NCI-H510A treated with DMSO at 0.1 percent for 48 hours (cell line): ENCODE results near the gene GTF3C4.
"Not testable (repeated sequence)": the region's sequence is repeated elsewhere in the genome, so short reads cannot be mapped to it uniquely, and the experiment has no call there.

Source experiments
- DNase-seq: peaks from one replicate; lab custom pipeline; 2025; lab: John Stamatoyannopoulos, UW

The GTF3C4 gene

DNA sequence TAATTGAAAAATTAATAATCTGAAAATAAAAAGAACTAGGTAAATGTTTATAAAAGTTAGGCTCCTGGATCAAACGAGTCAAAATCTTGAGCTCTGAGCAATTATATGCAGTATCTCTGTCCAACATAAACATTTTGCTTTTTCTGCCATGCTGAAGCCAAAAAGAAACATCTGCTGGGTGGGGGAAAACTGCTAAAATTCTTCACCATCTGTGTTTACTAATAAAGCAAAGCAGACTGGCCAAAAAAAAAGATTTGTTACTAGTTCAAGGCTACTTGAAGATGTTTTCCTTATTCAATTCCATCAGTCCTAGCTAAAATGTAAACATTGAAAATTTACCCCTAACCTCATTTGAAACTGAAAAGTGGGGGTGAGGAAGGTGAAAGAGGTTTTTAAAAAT is 29.7 kb downstream of the GTF3C4 start:
- no peak for DNase-seq

- no peak for DNase-seq
Measured at GRCh38 chr9:132702254-132702653, 32.0 kb downstream of the GTF3C4 start.

DNA sequence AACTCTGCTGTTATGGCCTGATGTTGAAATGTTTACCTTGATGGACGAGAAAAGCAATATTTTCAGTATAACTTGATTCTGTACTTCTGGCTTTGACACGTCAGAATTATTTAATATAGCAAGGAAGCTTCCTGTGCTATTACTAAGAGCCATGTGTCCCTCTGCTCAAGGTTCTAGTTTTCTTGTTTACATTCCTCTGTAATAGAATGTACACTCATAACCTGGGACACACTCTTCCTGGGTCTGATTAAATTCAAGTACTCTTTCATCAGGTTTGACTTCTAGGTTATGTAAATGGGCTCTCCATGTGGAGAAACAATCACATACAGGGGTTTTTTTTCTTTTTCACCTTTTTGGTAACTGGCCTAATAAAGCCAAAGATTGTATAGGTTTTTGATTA is 33.1 kb downstream of the GTF3C4 start:
- DNase-seq = no peak

DNA sequence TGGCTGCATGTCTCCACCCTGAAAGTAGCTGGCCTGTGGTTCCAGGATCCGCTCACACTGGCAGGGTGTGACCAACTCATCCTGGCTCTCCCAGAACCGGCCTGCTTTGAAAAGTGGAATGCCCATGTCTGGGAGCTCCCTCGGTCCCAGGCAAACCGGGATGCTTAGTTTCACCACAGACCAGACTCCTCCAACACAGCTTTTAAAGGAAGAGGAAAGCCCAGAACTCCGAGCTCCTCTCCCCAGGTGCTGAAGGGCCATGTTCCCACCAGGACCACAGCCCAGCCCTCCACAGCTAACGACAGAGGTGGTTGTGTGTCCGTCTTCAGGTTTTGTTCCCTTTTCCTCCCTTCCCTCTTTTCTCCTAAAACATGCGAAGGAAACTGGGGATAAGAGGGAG is 38.0 kb downstream of the GTF3C4 start:
- DNase-seq = no peak

DNA sequence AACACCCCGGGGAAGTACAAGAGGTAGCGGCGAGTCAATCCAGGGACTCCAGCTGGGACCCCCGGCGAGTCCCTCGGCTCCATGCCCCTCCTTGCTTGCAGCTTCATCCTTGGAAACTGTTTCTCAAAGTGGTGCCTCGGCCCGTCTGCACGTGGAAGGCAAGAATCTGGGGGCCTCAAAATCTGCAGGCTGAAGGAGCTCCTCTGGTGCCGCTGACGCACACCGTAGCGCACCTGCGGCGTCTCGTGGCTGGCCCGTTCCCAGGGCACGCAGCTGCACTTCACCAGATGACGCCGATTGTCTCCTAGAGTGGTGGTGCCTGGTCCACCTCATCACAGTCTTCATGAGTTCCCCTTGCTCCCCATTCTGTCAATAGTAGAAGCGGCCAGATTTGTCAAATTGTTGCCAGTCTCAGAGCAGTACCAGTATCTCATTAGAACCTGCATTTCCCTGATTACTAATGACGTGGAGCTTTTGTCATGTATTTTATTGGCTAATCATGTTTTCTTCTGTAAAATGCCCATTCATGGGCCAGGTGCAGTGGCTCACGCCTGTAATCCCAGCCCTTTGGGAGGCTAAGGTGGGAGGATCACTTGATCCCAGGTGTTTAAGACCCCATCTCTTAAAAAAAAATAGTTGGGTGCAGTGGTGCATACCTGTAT is 38.6 kb downstream of the GTF3C4 start:
- DNase-seq = no peak

DNA sequence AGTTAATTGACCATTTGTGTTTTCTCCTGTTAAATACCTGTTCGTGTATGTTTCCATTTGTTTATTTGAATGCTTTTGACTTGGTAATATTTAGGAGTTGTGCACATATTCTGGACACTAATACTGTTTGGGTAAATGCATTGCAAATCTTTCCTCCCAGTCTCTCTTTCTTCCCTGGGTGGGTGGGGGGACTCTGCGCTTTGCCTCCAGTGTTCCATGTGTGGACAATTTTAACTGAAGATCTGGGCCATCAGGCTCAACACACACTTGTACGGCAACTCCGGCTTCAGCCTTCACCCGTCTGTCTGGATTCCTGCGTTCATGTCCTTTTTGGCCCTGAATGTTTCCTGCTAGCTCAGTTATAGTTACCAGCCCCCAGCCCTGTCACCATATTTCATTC is 40.1 kb downstream of the GTF3C4 start:
- no peak for DNase-seq

GRCh38 chr9:132711152-132711551 is 40.9 kb downstream of the GTF3C4 start:
- not testable (repeated sequence) for DNase-seq

DNA sequence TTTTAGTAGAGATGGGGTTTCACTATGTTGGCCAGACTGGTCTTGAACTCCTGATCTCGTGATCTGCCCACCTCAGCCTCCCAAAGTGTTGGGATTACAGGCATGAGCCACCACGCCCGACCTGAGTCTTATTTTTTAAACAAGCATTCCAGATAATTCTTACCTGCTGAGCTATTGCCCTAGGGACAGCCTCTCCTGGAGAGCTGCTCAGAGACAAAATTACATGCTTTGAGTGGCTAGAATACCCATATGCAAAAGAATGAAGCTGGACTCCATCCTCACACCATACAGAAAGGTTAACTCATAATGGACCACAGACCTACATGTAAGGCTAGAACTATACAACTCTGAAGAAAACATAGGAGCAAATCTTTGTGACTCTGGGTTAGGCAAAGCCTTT is 41.6 kb downstream of the GTF3C4 start:
- DNase-seq = no peak

GRCh38 chr9:132712753-132713152 is 42.5 kb downstream of the GTF3C4 start:
- DNase-seq = no peak

GRCh38 chr9:132716007-132716406 is 45.7 kb downstream of the GTF3C4 start:
- no peak for DNase-seq

- no peak for DNase-seq
Measured at GRCh38 chr9:132717326-132717945, 47.2 kb downstream of the GTF3C4 start.

GRCh38 chr9:132718381-132718928 is 48.2 kb downstream of the GTF3C4 start:
- not testable (repeated sequence) for DNase-seq

DNA sequence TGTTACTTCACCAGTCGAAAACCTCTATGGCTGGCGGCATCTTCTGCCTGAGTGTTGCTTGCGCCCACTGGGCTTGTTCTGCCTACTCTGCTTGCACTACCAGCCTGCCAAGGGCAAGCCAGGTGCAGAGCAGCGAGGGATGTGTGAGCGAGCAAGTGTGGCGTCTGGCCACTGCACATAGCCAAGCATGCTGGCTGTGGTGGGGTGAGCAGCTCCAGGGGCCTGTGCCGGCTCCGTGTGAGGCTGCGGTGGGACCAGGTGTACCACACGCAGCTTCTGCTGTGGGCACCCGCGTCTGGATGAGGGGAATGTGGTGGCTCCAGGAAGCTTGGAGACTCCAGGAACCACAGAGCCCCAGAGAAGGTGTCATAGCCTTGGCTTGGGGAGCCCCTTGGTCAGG is 51.4 kb downstream of the GTF3C4 start:
- no peak for DNase-seq

DNA sequence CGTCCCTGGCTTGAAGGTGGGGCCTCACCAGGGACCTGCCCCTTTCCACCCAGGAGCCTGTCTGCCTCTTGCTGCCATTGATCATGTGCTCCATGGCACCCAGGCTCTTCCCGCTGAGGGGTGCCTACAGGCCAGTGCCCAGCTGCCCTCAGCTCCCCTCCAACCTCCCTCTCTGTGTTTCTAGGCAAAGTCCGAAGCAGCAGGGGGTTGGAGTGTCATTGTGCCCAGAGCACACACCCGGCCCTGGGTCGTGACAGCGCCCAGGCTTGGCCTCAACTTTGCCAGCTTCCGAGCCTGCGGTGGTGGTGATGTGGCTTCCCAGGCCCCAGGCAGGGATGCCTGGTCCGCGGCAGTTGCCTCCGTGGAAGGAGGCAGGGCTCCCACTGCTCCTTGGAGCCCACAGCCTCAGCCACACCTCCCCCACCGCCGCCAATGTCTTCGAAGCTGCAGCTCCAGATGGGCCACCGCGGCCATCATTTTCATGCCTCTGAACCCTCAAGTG is 52.4 kb downstream of the GTF3C4 start:
- no peak for DNase-seq

DNA sequence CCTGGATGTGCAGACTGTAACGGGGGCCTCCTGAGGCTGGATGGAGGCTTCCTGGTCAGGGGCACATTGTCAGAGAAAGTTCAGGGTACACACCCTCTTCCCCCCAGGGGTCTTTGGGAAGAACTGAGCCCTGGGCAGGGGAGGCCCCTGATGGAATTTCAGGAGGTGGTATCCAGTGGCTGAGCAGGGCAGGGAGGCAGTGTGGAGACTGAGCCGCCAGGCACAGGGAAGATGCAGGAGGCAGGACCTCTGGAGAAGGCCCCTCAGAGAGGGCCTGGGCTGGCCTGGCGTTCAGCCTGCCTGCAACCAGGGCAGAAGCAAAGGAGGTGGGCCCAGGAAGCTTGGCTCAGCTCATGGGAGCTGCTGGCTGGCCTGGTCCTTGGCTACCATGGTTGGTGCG is 53.5 kb downstream of the GTF3C4 start:
- DNase-seq = no peak

GRCh38 chr9:132725306-132725705 is 55.0 kb downstream of the GTF3C4 start:
- DNase-seq = no peak

DNA sequence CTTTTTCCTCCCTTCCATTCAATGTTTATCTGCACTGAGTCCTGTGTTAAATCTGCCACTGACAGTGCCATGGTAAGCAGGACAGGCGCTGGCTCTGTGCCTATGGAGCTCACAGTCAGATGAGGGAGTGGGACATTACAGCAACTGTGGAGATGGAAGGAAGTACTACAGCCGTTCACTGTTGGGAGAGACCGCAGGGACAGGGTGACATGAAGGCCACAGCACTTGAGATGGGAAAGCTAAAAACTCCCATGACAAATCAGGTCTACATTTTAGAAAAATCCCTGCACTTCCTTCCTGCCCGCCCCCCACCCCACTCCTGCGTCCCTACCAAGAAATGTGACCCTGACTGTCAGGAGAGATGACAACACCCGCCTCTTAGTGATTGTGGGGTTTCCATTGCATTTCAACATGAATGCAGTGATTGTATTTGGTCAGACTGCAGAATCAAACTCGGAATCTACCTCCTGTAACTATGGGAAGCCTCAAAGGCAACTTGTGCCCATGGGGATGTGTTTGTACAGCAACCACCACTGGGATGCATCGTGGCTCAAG is 56.4 kb downstream of the GTF3C4 start:
- DNase-seq = no peak

- no peak for DNase-seq
Measured at GRCh38 chr9:132728071-132728470, 57.8 kb downstream of the GTF3C4 start.

DNA sequence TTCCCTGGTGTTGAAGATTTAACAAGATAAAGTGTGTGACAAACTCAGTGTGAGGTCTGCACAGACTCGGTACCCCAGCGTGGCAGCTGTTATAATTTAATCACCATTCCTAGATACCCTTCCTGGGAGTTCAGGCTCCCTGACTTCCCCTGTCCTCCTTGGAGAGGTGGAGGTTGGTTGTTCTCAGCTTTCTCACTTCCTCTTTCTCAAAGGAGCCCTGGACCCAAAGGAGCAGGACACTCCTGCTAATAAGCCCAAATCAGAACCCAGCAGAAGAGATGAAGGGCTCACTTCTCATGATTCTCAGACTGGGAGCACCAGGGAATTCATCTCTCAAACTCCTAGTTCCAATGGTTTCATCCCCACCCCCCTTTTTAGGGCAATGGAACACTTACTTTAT is 58.2 kb downstream of the GTF3C4 start:
- DNase-seq = no peak

DNA sequence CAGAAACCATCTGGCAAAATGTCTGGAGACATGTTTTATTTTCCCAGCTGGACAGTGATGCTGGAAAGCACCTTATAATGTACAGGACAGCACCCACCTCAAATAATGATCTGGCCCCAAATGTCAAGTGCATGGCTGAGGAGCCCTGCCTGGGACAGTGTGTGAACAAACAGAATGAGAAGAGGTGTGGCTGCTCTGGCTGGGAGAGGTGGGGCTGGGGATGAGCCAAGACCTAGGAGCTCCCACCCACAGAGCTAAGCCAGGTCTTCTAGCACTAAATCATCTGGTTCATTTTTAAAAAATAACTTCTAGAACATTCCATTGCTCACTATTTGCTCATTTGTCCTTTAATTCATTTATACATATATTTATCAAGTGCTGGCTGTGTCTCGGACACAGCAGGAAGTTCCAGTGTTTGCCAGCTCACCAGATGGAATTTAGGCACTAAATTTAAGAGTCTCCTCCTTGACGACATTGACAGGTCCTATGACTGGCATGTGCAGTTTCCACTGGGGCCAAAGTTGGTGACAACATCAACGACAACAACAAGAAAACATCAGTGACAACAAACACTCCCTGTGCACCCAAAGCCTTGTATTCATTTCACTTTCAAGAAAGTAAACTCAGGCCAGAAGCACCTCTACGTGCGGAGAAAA is 59.1 kb downstream of the GTF3C4 start:
- DNase-seq = no peak

- no peak for DNase-seq
Measured at GRCh38 chr9:132730054-132731033, 60.1 kb downstream of the GTF3C4 start.

GRCh38 chr9:132731230-132731629 is 61.0 kb downstream of the GTF3C4 start:
- no peak for DNase-seq
